BE2C (cell line): ENCODE data around the gene RCE1.

ENCODE experiments used
- DNase-seq: peaks from one replicate; pipeline ENCODE4 v3.0.0-alpha.2; 2020
- H3K27me3 ChIP-seq: fragments of 250-450 bp; sonication (Bioruptor Pico); 2 replicates; pipeline ENCODE4 v1.5.1; 2020; ENCODE audit warnings: mild to moderate bottlenecking
- H3K36me3 ChIP-seq: fragments of 250-450 bp; sonication (Bioruptor Pico); 2 replicates; pipeline ENCODE4 v1.5.1; 2020; ENCODE audit warnings: mild to moderate bottlenecking
- H3K4me1 ChIP-seq: fragments of 250-450 bp; sonication (Bioruptor Pico); 2 replicates; pipeline ENCODE4 v1.5.1; 2020
- H3K4me3 ChIP-seq: 2 replicates; pipeline ENCODE4 v1.5.1; 2011; ENCODE audit warnings: low read depth, low read length
- H3K9me3 ChIP-seq: fragments of 250-450 bp; sonication (Bioruptor Pico); 2 replicates; pipeline ENCODE4 v1.5.1; 2020
- CTCF ChIP-seq: IDR thresholded peaks from 2 replicates; pipeline ENCODE4 v1.5.1; 2012; ENCODE audit warnings: mild to moderate bottlenecking, low read depth, low read length

Gene RCE1

GRCh38 chr11:66870131-66870530 lies 26.9 kb downstream of the RCE1 start:
- Histone ChIP-seq H3K27me3 (no peaks in the 10 kb centered on the region), H3K36me3 (peaks cover 20% of the 10 kb centered on the region), H3K4me3 (no peak overlapping the region), H3K9me3 (no peaks in the 10 kb centered on the region), H3K4me1 (no peaks in the 10 kb centered on the region)
- no peak for TF ChIP-seq CTCF
- DNase-seq = no peak

GRCh38 chr11:66870616-66871520 lies 27.6 kb downstream of the RCE1 start:
- Histone ChIP-seq H3K9me3 (no peaks in the 10 kb centered on the region), H3K4me1 (no peaks in the 10 kb centered on the region), H3K27me3 (no peaks in the 10 kb centered on the region), H3K4me3 (no peak overlapping the region), H3K36me3 (peaks cover 20% of the 10 kb centered on the region)
- TF ChIP-seq CTCF = no peak
- DNase-seq = no peak

- no peak for DNase-seq
- H3K36me3 ChIP-seq = peaks cover 20% of the 10 kb centered on the region
Observed at GRCh38 chr11:66871521-66871901, 28.3 kb downstream of the RCE1 start.

GRCh38 chr11:66874232-66874631 lies 31.0 kb downstream of the RCE1 start:
- H3K4me3 ChIP-seq = no peak overlapping the region
- H3K9me3 ChIP-seq = no peaks in the 10 kb centered on the region
- no peaks in the 10 kb centered on the region for H3K4me1 ChIP-seq
- H3K36me3 ChIP-seq = peaks cover 18% of the 10 kb centered on the region
- H3K27me3 ChIP-seq = no peaks in the 10 kb centered on the region
- no peak for DNase-seq
- no peak for TF ChIP-seq CTCF

More at GRCh38 chr11:66871521-66871901, 28.3 kb downstream of the RCE1 start:
- Histone ChIP-seq H3K4me1 (no peaks in the 10 kb centered on the region), H3K9me3 (no peaks in the 10 kb centered on the region), H3K4me3 (no peak overlapping the region), H3K27me3 (no peaks in the 10 kb centered on the region)
- TF ChIP-seq CTCF = no peak

GRCh38 chr11:66875378-66875777 lies 32.1 kb downstream of the RCE1 start:
- no peak for TF ChIP-seq CTCF
- no peak overlapping the region for H3K4me3 ChIP-seq
- no peaks in the 10 kb centered on the region for H3K27me3 ChIP-seq
- H3K36me3 ChIP-seq = peaks cover 8% of the 10 kb centered on the region
- DNase-seq = no peak
- no peaks in the 10 kb centered on the region for H3K9me3 ChIP-seq
- peaks cover under 1% of the 10 kb centered on the region; the same call in 1 of the 2 replicates for H3K4me1 ChIP-seq
